HepG2 (cell line): ENCODE data around the gene PSD. TPM values are rescaled to one million over a fixed set of nuclear protein-coding genes. Genes with fewer than 3 reads are reported as not detected.

Source experiments
- ASH2L ChIP-seq: fragments of 300-600, 200-600 bp; sonication (generic); IDR thresholded peaks from 2 replicates; pipeline ENCODE4 v1.7.0; 2017; ENCODE audit warnings: low read depth, mild to moderate bottlenecking, moderate library complexity, mixed read lengths, low read length; ENCODE audit not compliant: insufficient read length
- CAMTA2 ChIP-seq: sonication (generic); formaldehyde crosslinking; IDR thresholded peaks from 2 replicates; pipeline ENCODE4 v1.4.0; 2020; ENCODE audit warnings: mild to moderate bottlenecking, missing genetic modification reagents, borderline replicate concordance
- NRL ChIP-seq: sonication (generic); formaldehyde crosslinking; IDR thresholded peaks from 2 replicates; pipeline ENCODE4 v1.5.0; 2020; ENCODE audit warnings: missing genetic modification reagents, mild to moderate bottlenecking, moderate library complexity, borderline replicate concordance
- SCMH1 ChIP-seq: sonication (generic); formaldehyde crosslinking; IDR thresholded peaks from 2 replicates; pipeline ENCODE4 v1.9.0; 2021; ENCODE audit warnings: missing genetic modification reagents, mild to moderate bottlenecking, borderline replicate concordance
- ZBTB7A ChIP-seq: sonication (generic); formaldehyde crosslinking; IDR thresholded peaks from 2 replicates; pipeline ENCODE4 v1.8.0; 2022; ENCODE audit warnings: mild to moderate bottlenecking, missing genetic modification reagents
- ZBTB7B ChIP-seq: sonication (generic); formaldehyde crosslinking; IDR thresholded peaks from 2 replicates; pipeline ENCODE4 v1.4.0; 2020; ENCODE audit warnings: missing genetic modification reagents
- ZNF567 ChIP-seq: sonication (generic); formaldehyde crosslinking; IDR thresholded peaks from 2 replicates; pipeline ENCODE4 v1.8.1; 2023; ENCODE audit warnings: mild to moderate bottlenecking, missing genetic modification reagents, borderline replicate concordance
- ZNF891 ChIP-seq: sonication (generic); formaldehyde crosslinking; IDR thresholded peaks from 2 replicates; pipeline ENCODE4 v1.5.0; 2020; ENCODE audit warnings: mild to moderate bottlenecking, missing genetic modification reagents
- polyA plus RNA-seq, 8 experiments: library from polyadenylated mRNA; depleted of rRNA in 3 of 8; stranded (reverse) in 7 of 8; unstranded in 1 of 8; fragments of >200 nt; fragmentation: Illumina TruSeq in 4 of 8; extraction: Trizol in 4 of 8; gene quantifications; 2 replicates each; pipeline versions ENCODE4 v1.2.1 to v1.2.3, GENCODE V29; 2011 to 2016; ENCODE audit warnings: low read depth in 4 of 8, missing spikeins in 1 of 8, mixed read lengths in 1 of 8; ENCODE audit not compliant: insufficient read depth in 1 of 8
- total RNA-seq, 5 experiments: library from RNA; depleted of rRNA; stranded (reverse); fragments of >200 nt; fragmentation: Illumina TruSeq; extraction: Trizol; gene quantifications; 2 replicates each; pipeline ENCODE4 v1.2.3, GENCODE V29; 2016; ENCODE audit warnings: low read depth in 1 of 5
- TF ChIP-seq, protein P1 (sequence below): sonication (generic); formaldehyde crosslinking; IDR thresholded peaks from 2 replicates; pipeline ENCODE4 v1.4.0; 2020; ENCODE audit warnings: mild to moderate bottlenecking, missing genetic modification reagents, borderline replicate concordance
- TF ChIP-seq, protein P2 (sequence below): sonication (generic); formaldehyde crosslinking; IDR thresholded peaks from 2 replicates; pipeline ENCODE4 v1.9.0; 2021; ENCODE audit warnings: missing genetic modification reagents, borderline replicate concordance
- TF ChIP-seq, protein P3 (sequence below): sonication (generic); formaldehyde crosslinking; IDR thresholded peaks from 2 replicates; pipeline ENCODE4 v1.8.0; 2022; ENCODE audit warnings: mild to moderate bottlenecking, missing genetic modification reagents; ENCODE audit not compliant: insufficient replicate concordance
- TF ChIP-seq, protein P4 (sequence below): sonication (generic); formaldehyde crosslinking; IDR thresholded peaks from 2 replicates; pipeline ENCODE4 v1.4.0; 2020; ENCODE audit warnings: missing genetic modification reagents, mild to moderate bottlenecking, borderline replicate concordance

The PSD gene
- total and polyA plus RNA-seq, 2 of the 13 experiments (the other 11 are each of a cell fraction or from before 2014, with no cell fraction given): 0.35 to 0.58 TPM

DNA sequence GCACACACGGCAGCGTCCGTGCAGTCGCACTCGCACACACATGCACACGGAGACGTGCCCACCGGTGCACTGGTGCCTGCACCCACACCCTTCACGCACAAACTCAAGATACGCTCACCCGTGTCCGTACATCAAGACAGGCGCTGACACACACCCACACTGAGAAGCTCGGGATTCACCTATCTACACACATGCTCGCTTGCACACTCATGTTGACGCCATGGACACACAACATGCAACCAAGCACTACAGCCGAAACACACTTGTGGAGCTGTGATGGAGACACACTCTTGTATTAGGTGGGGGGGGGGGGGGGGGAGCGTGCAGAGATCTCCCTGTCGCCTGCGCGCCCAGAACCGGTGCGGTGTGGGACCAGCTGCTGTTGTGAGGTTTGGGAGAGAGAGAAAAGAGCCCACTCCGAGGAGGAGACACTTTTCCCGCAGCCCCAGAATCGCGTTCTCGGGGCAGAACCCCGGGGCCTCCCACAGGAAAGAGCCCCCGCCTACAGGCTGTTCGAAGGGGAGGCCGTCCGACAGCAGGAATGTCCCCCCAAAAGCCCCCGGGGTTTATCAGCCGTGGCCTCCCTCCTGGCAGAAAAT, 23.7 kb downstream of the PSD start (continued):
- TF ChIP-seq, protein P1, sequence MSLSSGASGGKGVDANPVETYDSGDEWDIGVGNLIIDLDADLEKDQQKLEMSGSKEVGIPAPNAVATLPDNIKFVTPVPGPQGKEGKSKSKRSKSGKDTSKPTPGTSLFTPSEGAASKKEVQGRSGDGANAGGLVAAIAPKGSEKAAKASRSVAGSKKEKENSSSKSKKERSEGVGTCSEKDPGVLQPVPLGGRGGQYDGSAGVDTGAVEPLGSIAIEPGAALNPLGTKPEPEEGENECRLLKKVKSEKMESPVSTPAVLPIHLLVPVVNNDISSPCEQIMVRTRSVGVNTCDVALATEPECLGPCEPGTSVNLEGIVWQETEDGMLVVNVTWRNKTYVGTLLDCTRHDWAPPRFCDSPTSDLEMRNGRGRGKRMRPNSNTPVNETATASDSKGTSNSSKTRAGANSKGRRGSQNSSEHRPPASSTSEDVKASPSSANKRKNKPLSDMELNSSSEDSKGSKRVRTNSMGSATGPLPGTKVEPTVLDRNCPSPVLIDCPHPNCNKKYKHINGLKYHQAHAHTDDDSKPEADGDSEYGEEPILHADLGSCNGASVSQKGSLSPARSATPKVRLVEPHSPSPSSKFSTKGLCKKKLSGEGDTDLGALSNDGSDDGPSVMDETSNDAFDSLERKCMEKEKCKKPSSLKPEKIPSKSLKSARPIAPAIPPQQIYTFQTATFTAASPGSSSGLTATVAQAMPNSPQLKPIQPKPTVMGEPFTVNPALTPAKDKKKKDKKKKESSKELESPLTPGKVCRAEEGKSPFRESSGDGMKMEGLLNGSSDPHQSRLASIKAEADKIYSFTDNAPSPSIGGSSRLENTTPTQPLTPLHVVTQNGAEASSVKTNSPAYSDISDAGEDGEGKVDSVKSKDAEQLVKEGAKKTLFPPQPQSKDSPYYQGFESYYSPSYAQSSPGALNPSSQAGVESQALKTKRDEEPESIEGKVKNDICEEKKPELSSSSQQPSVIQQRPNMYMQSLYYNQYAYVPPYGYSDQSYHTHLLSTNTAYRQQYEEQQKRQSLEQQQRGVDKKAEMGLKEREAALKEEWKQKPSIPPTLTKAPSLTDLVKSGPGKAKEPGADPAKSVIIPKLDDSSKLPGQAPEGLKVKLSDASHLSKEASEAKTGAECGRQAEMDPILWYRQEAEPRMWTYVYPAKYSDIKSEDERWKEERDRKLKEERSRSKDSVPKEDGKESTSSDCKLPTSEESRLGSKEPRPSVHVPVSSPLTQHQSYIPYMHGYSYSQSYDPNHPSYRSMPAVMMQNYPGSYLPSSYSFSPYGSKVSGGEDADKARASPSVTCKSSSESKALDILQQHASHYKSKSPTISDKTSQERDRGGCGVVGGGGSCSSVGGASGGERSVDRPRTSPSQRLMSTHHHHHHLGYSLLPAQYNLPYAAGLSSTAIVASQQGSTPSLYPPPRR (CRISPR knock-in tag): no peak
- TF ChIP-seq, protein P2, sequence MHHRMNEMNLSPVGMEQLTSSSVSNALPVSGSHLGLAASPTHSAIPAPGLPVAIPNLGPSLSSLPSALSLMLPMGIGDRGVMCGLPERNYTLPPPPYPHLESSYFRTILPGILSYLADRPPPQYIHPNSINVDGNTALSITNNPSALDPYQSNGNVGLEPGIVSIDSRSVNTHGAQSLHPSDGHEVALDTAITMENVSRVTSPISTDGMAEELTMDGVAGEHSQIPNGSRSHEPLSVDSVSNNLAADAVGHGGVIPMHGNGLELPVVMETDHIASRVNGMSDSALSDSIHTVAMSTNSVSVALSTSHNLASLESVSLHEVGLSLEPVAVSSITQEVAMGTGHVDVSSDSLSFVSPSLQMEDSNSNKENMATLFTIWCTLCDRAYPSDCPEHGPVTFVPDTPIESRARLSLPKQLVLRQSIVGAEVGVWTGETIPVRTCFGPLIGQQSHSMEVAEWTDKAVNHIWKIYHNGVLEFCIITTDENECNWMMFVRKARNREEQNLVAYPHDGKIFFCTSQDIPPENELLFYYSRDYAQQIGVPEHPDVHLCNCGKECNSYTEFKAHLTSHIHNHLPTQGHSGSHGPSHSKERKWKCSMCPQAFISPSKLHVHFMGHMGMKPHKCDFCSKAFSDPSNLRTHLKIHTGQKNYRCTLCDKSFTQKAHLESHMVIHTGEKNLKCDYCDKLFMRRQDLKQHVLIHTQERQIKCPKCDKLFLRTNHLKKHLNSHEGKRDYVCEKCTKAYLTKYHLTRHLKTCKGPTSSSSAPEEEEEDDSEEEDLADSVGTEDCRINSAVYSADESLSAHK (CRISPR knock-in tag): no peak
- TF ChIP-seq ASH2L (peak; percentile 11), ZBTB7B (peak; percentile 32; the same call in 1 of the 2 replicates), SCMH1 (CRISPR knock-in tag) (no peak), ZBTB7A (CRISPR knock-in tag) (0 out of 2 replicates have a peak, but pooled peaks have one; percentile 1), CAMTA2 (CRISPR knock-in tag) (0 out of 2 replicates have a peak, but pooled peaks have one; percentile 14), ZNF891 (CRISPR knock-in tag) (peak; percentile 26; the same call in 1 of the 2 replicates), NRL (peak; percentile 79), ZNF567 (CRISPR knock-in tag) (0 out of 2 replicates have a peak, but pooled peaks have one; percentile 24)
- TF ChIP-seq, protein P3, sequence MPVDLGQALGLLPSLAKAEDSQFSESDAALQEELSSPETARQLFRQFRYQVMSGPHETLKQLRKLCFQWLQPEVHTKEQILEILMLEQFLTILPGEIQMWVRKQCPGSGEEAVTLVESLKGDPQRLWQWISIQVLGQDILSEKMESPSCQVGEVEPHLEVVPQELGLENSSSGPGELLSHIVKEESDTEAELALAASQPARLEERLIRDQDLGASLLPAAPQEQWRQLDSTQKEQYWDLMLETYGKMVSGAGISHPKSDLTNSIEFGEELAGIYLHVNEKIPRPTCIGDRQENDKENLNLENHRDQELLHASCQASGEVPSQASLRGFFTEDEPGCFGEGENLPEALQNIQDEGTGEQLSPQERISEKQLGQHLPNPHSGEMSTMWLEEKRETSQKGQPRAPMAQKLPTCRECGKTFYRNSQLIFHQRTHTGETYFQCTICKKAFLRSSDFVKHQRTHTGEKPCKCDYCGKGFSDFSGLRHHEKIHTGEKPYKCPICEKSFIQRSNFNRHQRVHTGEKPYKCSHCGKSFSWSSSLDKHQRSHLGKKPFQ (CRISPR knock-in tag): peak; percentile 36
- TF ChIP-seq, protein P4, sequence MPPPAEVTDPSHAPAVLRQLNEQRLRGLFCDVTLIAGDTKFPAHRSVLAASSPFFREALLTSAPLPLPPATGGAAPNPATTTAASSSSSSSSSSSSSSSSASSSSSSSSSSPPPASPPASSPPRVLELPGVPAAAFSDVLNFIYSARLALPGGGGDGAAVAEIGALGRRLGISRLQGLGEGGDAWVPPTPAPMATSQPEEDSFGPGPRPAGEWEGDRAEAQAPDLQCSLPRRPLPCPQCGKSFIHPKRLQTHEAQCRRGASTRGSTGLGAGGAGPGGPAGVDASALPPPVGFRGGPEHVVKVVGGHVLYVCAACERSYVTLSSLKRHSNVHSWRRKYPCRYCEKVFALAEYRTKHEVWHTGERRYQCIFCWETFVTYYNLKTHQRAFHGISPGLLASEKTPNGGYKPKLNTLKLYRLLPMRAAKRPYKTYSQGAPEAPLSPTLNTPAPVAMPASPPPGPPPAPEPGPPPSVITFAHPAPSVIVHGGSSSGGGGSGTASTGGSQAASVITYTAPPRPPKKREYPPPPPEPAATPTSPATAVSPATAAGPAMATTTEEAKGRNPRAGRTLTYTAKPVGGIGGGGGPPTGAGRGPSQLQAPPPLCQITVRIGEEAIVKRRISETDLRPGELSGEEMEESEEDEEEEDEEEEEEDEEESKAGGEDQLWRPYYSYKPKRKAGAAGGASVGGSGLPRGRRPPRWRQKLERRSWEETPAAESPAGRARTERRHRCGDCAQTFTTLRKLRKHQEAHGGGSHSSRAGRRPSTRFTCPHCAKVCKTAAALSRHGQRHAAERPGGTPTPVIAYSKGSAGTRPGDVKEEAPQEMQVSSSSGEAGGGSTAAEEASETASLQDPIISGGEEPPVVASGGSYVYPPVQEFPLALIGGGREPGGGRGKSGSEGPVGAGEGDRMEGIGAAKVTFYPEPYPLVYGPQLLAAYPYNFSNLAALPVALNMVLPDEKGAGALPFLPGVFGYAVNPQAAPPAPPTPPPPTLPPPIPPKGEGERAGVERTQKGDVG (CRISPR knock-in tag): 0 out of 2 replicates have a peak, but pooled peaks have one; percentile 7
